AG04450 (cell line): ENCODE data around the gene SELENOK. TPM values are rescaled to one million over a fixed set of nuclear protein-coding genes. Genes with fewer than 3 reads are reported as not detected.

ENCODE experiments used
- CTCF ChIA-PET: fragments of 300-600, 350-600 bp; formaldehyde crosslinking; extraction: SDS; loops from one replicate; lab custom pipeline; 2022; ENCODE audit warnings: antibody characterized with exemption, inconsistent platforms; lab: Charles Lee
- POLR2A ChIA-PET: fragments of 350-600 bp; formaldehyde crosslinking; extraction: SDS; loops from one replicate; lab custom pipeline; 2021; ENCODE audit warnings: antibody characterized with exemption, inconsistent platforms; lab: Yijun Ruan, JAX
- DNase-seq: peaks from one replicate; pipeline ENCODE4 v3.0.0-alpha.2; 2011; ENCODE audit warnings: low read depth, low spot score
- H3K27ac ChIP-seq: one replicate; pipeline ENCODE4 v1.5.1; 2012; ENCODE audit warnings: low read depth, low read length, control low read depth
- H3K27me3 ChIP-seq: one replicate; pipeline ENCODE4 v1.6.0; 2012; ENCODE audit warnings: low read length; ENCODE audit not compliant: control insufficient read depth, insufficient read depth
- H3K4me3 ChIP-seq: 2 replicates; pipeline ENCODE4 v1.5.1; 2011; ENCODE audit warnings: mild to moderate bottlenecking, low read depth, low read length, control low read depth
- H3K9me3 ChIP-seq: 2 replicates; pipeline ENCODE4 v1.5.1; 2012; ENCODE audit warnings: low read length; ENCODE audit not compliant: control insufficient read depth, insufficient read depth
- CTCF ChIP-seq: IDR thresholded peaks from 2 replicates; pipeline ENCODE4 v1.5.1; 2011; ENCODE audit warnings: low read depth, low read length, control low read depth, inconsistent platforms
- polyA plus RNA-seq: library from polyadenylated mRNA; depleted of rRNA; stranded (reverse); fragments of >200 nt; gene quantifications from 2 replicates; pipeline ENCODE4 v1.2.3, GENCODE V29; 2011

Gene SELENOK
- polyA plus RNA-seq, 1 experiment = 58.5 TPM

- ChIA-PET CTCF (interaction anchor here (2.0 kb wide), 1 partner anchor 17 kb away, joined by 11 read pairs; no protein-coding TSS in a partner anchor), POLR2A (no interaction called here)
- TF ChIP-seq CTCF = peak; percentile 52
- no peak for DNase-seq
- H3K27ac ChIP-seq = no peak overlapping the region
- H3K4me3 ChIP-seq = no peak overlapping the region
- H3K9me3 ChIP-seq = no peaks in the 10 kb centered on the region
- peaks cover 3% of the 10 kb centered on the region for H3K27me3 ChIP-seq
Observed at GRCh38 chr3:53921296-53921695, 29.6 kb upstream of the SELENOK start.

- no peaks in the 10 kb centered on the region for H3K9me3 ChIP-seq
- no peak for TF ChIP-seq CTCF
- H3K27me3 ChIP-seq = peaks cover 3% of the 10 kb centered on the region
- DNase-seq = no peak
- ChIA-PET POLR2A (no interaction called here), CTCF (interaction anchor here (1.5 to 2.0 kb wide), 2 partner anchors 19 to 251 kb away, joined by 4 to 11 read pairs; no protein-coding TSS in a partner anchor)
- no peak overlapping the region for H3K4me3 ChIP-seq
- no peak overlapping the region for H3K27ac ChIP-seq
Observed at GRCh38 chr3:53919741-53920140, 28.1 kb upstream of the SELENOK start.

GRCh38 chr3:53913401-53913800 lies 21.7 kb upstream of the SELENOK start:
- Histone ChIP-seq H3K27ac (no peak overlapping the region), H3K4me3 (no peak overlapping the region), H3K9me3 (no peaks in the 10 kb centered on the region), H3K27me3 (peaks cover 3% of the 10 kb centered on the region)
- ChIA-PET CTCF (interaction anchor here (0.9 kb wide), 1 partner anchor 1028 kb away, joined by 4 read pairs; no protein-coding TSS in a partner anchor), POLR2A (no interaction called here)
- no peak for TF ChIP-seq CTCF
- DNase-seq = no peak

GRCh38 chr3:53902711-53903110 lies 11.1 kb upstream of the SELENOK start:
- Histone ChIP-seq H3K4me3 (no peak overlapping the region), H3K27ac (no peak overlapping the region), H3K9me3 (no peaks in the 10 kb centered on the region), H3K27me3 (no peaks in the 10 kb centered on the region)
- DNase-seq = no peak
- TF ChIP-seq CTCF = no peak
- ChIA-PET POLR2A (no interaction called here), CTCF (no interaction called here)

- Histone ChIP-seq H3K27ac (no peak overlapping the region), H3K4me3 (no peak overlapping the region), H3K27me3 (no peaks in the 10 kb centered on the region), H3K9me3 (no peaks in the 10 kb centered on the region)
- POLR2A ChIA-PET = no interaction called here
- CTCF ChIA-PET = no interaction called here
- TF ChIP-seq CTCF = no peak
- no peak for DNase-seq
Observed at GRCh38 chr3:53902067-53902466, 10.4 kb upstream of the SELENOK start.
